ENCODE results near the gene CDK3. TPM values are rescaled to one million over a fixed set of nuclear protein-coding genes. Genes with fewer than 3 reads are reported as not detected.

CDK3 gene
- total and polyA plus RNA-seq, 12 donors: 0.74 to 56.7 (median 5.5) TPM; not detected in 3

DNA sequence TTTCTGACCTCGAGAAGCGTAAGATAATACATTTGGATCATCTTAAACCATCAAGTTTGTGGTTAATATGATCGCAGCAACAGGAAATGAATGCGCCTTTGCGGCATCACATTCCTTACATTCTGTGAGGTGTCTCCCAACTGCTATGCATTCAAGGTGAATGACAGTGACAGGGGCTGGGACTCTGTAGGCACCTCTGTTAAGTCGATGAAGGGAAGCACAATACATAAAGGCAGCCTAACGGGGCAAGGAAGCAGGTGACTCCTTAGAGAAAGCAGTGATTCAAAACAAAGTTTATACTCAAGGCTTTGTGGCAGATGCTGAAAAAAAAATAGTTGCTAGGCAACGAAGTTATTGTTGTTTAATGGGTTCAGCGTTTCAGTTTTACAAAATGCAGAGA, 48.1 kb downstream of the CDK3 start:
- Histone ChIP-seq H3K4me3 (no peak overlapping the region), H3K4me1 (replicated peaks in 1 of 2) (no peaks in the 10 kb centered on the region), H3K9me3 (replicated peaks in 1 of 3) (no peaks in the 10 kb centered on the region), H3K36me3 (replicated peaks in 1 of 2) (peaks cover 0 to 93% of the 10 kb centered on the region in 2 donors), H3K27ac (no peak overlapping the region), H3K27me3 (no peaks in the 10 kb centered on the region)
- no peak for DNase-seq
- intact Hi-C loops (cut with DNase I): no loop called here
- WGBS, 4 donors: 84 to 86% (median 85%) methylated on average over 9 of the region's 9 CpGs
- TF ChIP-seq, protein P1, sequence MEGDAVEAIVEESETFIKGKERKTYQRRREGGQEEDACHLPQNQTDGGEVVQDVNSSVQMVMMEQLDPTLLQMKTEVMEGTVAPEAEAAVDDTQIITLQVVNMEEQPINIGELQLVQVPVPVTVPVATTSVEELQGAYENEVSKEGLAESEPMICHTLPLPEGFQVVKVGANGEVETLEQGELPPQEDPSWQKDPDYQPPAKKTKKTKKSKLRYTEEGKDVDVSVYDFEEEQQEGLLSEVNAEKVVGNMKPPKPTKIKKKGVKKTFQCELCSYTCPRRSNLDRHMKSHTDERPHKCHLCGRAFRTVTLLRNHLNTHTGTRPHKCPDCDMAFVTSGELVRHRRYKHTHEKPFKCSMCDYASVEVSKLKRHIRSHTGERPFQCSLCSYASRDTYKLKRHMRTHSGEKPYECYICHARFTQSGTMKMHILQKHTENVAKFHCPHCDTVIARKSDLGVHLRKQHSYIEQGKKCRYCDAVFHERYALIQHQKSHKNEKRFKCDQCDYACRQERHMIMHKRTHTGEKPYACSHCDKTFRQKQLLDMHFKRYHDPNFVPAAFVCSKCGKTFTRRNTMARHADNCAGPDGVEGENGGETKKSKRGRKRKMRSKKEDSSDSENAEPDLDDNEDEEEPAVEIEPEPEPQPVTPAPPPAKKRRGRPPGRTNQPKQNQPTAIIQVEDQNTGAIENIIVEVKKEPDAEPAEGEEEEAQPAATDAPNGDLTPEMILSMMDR (IDR thresholded peaks at IDR 0.05): no peak
- TF ChIP-seq POLR2A (IDR thresholded peaks at IDR 0.05): no peak

DNA sequence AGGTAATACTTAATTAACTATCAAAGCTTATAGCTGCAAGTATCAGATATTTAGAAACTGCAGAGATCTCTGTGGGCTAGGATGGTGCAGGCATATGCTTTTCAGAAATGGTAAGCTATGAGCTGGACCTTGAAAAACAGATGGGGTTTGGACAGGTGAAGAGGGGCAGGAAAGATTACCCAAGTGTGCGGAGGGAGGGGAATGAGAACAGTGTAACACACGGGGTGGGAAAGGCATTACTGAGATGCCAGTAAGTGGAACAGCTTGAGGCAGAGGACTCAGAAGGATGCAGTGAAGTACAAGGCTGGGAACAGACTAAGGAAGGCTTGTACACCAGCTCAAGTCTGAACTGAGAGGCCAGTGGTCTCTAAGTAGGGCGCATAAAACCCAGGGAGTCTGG, 48.6 kb downstream of the CDK3 start:
- intact Hi-C loops (cut with DNase I): no loop called here
- WGBS, 4 donors: 89 to 94% (median 92%) methylated on average over 3 of the region's 3 CpGs
- no peak for TF ChIP-seq POLR2A (IDR thresholded peaks at IDR 0.05)
- TF ChIP-seq, protein P1 (IDR thresholded peaks at IDR 0.05): no peak
- Histone ChIP-seq H3K36me3 (replicated peaks in 1 of 2) (peaks cover 0 to 93% of the 10 kb centered on the region in 2 donors), H3K27me3 (no peaks in the 10 kb centered on the region), H3K4me3 (no peak overlapping the region), H3K4me1 (replicated peaks in 1 of 2) (no peaks in the 10 kb centered on the region), H3K9me3 (replicated peaks in 1 of 3) (no peaks in the 10 kb centered on the region), H3K27ac (no peak overlapping the region)
- DNase-seq: no peak

DNA sequence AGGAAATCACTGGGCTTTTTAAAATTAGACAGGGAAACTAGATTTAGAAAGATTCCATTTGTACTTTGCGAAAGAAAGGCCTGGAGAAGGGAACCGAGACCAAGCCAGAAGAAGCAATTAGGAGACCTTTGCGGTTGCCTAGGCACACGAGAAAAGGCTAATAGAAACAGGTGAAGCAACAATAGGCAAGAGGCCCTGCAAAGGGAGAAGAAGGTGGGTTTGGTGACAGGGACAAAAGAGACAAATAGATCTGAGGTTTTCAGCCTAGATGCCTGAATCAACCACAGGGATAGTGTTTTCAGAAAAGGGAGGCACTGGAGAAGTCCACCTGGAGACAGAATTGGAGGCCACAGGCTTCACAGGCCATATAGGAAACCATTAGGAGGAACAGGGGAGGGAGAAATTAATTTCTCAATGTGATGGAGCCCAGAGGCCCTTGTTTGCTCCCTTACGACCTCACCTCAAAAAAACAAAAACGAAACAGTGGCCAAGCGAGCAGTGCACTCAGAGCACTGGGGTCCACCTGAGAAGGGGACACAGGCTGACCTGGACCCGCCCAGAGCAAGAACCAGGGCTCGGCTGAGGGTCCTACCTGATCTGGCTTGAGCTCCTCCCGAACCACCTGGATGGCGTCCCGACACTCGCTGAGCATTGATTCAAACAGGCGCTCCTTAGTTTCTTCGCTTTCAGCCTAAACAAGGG, 49.3 kb downstream of the CDK3 start:
- Histone ChIP-seq H3K4me3 (no peak overlapping the region), H3K9me3 (replicated peaks in 1 of 3) (no peaks in the 10 kb centered on the region), H3K27me3 (no peaks in the 10 kb centered on the region), H3K36me3 (replicated peaks in 1 of 2) (peaks cover 0 to 93% of the 10 kb centered on the region in 2 donors), H3K27ac (no peak overlapping the region), H3K4me1 (replicated peaks in 1 of 2) (no peaks in the 10 kb centered on the region)
- WGBS, 4 donors: 88 to 94% (median 91%) methylated on average over 14 to 15 of the region's 15 CpGs
- TF ChIP-seq POLR2A (IDR thresholded peaks at IDR 0.05): no peak
- TF ChIP-seq, protein P1 (IDR thresholded peaks at IDR 0.05): no peak
- intact Hi-C loops (cut with DNase I): no loop called here
- DNase-seq: no peak

DNA sequence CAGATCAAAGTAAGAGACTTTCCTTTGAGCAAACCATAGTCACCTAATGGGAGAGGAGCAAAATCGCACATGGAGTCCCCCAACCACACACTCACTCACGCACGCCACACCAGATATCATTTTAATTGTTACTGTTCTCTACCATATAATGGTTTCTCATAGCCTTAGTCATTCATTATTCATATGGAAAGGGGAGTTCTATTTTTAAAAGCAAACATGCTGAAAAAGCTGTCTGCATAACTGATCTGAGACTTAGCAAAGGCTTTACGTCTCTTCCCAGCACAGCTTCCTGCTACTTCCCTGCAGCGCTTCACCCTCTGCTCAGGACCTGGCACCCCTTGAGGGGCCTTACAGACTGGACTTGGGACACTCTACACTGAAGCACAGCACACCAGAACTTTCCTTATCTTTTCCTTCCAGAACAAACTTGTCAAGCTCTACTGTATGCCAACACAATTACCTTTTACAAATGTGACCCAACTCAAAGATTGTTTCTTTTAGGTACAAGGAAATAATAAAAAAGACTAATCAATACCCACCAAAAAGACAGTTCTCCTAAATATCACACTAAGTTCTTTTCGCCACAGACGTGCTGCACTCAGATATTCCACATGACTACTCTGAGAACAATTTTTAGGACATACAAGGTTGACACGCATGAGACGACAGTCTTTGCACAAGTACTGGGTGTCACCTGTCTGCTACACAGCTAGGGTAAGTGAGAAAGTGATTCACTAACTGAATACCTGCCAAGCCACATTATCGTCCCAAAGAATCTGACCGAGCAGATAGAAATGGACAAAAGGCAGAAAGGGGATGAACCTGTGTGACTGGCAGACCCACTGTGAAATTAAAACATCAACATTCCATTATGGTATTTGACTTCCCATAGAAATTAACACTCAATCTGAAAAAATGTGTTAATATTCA, 50.1 kb downstream of the CDK3 start:
- TF ChIP-seq POLR2A (IDR thresholded peaks at IDR 0.05): no peak
- TF ChIP-seq, protein P1 (IDR thresholded peaks at IDR 0.05): no peak
- H3K9me3 ChIP-seq (replicated peaks in 1 of 3): no peaks in the 10 kb centered on the region
- intact Hi-C loops (cut with DNase I): no loop called here
- no peaks in the 10 kb centered on the region for H3K4me1 ChIP-seq (replicated peaks in 1 of 2)
- peaks cover 0 to 93% of the 10 kb centered on the region in 2 donors for H3K36me3 ChIP-seq (replicated peaks in 1 of 2)
- 81 to 83% (median 82%) methylated on average over 11 of the region's 11 CpGs for WGBS, 4 donors
- no peak for DNase-seq
- H3K4me3 ChIP-seq: no peak overlapping the region
- H3K27me3 ChIP-seq: no peaks in the 10 kb centered on the region
- no peak overlapping the region for H3K27ac ChIP-seq

Data from adrenal gland (tissue), 12 donors.